ENCODE data around the gene ZSCAN20.

ZSCAN20 gene

DNA sequence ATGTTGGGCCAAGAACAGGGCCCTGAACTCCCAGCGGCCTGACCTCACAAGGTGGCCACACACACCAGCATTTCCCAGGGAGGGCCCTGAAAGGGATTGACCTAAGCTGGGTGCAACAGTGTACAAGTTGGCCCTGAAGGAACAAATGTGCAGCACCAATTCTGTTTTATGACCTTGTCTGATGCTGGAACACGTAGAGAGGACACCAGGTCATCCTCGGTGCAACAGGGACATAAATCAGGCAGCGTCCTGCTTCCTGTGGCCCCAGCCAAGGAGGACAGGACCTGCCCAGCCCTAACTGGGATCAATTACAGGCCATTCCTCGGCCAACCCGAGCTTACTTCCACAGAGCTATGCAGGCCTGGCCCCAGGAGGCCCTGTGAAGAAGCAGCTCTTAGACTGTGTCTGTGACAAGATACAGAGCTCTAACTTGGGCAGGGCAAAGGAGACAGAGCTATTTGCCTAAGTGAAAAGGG is 28.7 kb upstream of the ZSCAN20 start:
- TF ChIP-seq, protein P1, sequence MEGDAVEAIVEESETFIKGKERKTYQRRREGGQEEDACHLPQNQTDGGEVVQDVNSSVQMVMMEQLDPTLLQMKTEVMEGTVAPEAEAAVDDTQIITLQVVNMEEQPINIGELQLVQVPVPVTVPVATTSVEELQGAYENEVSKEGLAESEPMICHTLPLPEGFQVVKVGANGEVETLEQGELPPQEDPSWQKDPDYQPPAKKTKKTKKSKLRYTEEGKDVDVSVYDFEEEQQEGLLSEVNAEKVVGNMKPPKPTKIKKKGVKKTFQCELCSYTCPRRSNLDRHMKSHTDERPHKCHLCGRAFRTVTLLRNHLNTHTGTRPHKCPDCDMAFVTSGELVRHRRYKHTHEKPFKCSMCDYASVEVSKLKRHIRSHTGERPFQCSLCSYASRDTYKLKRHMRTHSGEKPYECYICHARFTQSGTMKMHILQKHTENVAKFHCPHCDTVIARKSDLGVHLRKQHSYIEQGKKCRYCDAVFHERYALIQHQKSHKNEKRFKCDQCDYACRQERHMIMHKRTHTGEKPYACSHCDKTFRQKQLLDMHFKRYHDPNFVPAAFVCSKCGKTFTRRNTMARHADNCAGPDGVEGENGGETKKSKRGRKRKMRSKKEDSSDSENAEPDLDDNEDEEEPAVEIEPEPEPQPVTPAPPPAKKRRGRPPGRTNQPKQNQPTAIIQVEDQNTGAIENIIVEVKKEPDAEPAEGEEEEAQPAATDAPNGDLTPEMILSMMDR (IDR thresholded peaks at IDR 0.05; ENCODE audit: insufficient read depth, low read depth, low read length, missing control alignments), result no peak
- DNase-seq (ENCODE audit: low read depth), result no peak
- no peak overlapping the region for H3K4me3 ChIP-seq (ENCODE audit: low read length)

DNA sequence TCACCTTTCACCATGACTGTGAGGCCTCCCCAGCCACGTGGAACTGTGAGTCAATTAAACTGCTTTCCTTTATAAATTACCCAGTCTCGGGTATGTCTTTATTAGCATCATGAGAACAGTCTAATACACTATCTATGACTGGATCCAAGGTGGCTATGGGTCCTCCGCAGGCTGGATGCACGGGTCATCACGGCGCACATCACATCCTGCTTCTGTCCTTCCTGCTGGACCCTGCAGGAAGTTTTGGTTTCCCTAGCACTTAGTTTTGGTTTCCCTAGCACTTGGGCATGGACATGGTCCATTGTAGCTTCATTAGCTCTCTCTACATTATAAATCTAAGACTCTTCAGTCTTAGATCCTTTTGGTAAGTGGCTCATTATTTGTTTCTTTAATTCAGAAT is 27.3 kb upstream of the ZSCAN20 start:
- TF ChIP-seq, protein P1 (IDR thresholded peaks at IDR 0.05; ENCODE audit: insufficient read depth, low read depth, low read length, missing control alignments), result no peak
- DNase-seq (ENCODE audit: low read depth), result no peak
- no peak overlapping the region for H3K4me3 ChIP-seq (ENCODE audit: low read length)

DNA sequence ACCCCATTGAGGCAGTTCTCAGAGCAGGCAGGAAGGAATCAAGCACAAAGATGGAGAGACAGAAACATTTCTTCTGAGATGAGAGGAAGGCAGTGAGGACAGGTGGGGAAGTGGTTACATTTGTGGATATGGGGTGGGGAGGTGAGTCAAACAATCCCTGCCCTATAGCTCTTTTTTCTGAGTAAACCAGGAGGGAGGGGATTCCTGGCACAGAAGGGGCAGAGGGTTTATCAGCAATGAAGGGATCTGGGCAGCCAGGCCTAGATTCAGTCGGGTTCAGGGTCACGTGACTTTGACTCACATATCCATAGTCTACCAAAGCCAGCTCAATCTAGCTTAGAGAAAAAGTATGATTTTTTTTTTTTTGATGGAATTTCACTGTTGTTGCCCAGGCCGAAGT is 25.9 kb upstream of the ZSCAN20 start:
- H3K4me3 ChIP-seq (ENCODE audit: low read length), result no peak overlapping the region
- DNase-seq (ENCODE audit: low read depth), result no peak
- TF ChIP-seq, protein P1 (IDR thresholded peaks at IDR 0.05; ENCODE audit: insufficient read depth, low read depth, low read length, missing control alignments), result no peak

DNA sequence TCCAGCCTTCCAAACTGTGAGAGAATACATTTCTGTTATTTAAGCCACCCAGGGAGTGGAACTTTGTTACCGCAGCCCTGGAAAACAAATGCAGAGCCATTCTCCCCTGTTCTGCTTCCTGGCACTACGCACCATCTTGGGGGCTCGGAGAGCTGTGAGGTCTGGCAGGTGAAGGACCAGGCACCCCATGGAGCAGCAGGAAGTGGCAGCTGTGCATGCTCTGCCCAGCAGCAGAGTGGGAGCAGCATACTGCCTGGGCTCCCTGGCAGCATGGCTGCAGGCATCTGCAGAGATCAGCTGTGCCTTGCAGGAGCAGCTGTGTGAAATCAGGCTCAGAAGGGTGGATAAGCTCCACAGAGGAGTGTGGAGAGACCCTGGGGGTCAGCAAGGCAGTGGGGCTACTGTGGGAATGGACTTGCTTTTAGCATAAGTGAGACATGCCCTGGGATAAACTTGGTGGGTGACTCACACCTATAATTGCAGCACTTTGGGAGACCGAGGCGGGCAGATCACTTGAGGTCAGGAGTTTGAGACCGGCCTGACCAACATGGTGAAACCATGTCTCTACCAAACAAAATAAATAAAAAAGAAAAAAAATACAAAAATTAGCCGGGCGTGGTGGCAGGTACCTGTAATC is 17.7 kb upstream of the ZSCAN20 start:
- TF ChIP-seq, protein P1 (IDR thresholded peaks at IDR 0.05; ENCODE audit: insufficient read depth, low read depth, low read length, missing control alignments), result no peak
- DNase-seq (ENCODE audit: low read depth), result no peak
- no peak overlapping the region for H3K4me3 ChIP-seq (ENCODE audit: low read length)

DNA sequence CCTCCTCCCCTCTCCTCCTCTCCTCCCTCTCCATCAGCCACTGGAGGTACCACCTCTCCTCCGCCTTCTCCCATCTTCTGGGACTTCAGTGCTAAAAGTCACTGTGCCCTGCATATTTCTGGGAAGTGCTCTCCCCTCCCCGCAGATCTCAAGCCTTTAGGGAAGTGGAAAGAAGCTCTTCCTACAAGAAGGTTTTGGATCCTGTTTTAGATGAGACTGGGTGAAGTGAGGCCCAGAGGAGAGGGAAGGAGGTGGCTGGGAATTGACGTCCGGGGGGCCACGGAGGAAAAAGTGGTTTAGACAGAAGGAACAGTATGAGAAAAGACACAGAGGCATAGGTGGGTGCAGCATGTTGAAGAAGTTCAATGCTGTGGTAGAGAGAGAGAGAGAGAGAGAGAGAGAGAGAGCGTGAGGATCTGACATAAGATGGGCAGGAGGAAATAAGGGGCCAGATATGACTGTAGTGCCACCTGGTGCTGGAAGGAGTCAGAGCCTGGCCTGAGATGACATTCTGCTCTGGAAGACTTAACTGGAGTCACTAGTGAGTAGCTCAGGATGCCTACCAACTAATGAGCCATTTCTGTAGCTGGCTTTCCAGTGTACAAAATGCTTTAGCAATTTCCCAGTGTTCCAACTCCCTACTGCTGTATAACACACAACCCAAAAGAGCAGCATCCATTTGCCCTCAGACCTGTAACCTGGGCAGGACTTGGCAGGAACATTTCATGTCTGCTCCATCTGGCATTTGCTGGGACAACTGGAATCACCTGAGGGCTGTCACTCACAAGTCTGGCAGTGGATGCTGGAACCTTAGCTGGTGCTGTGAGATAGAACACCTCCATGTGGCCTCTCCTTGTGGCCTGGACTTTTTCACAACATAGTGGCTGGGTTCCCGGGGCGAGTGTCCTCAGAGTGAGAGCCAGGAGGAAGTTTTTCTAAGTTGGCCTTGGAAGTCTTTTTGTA is 16.6 kb upstream of the ZSCAN20 start:
- peak; percentile 85 for DNase-seq (ENCODE audit: low read depth)
- H3K4me3 ChIP-seq (ENCODE audit: low read length), result no peak overlapping the region
- TF ChIP-seq, protein P1 (IDR thresholded peaks at IDR 0.05; ENCODE audit: insufficient read depth, low read depth, low read length, missing control alignments), result peak; percentile 83

DNA sequence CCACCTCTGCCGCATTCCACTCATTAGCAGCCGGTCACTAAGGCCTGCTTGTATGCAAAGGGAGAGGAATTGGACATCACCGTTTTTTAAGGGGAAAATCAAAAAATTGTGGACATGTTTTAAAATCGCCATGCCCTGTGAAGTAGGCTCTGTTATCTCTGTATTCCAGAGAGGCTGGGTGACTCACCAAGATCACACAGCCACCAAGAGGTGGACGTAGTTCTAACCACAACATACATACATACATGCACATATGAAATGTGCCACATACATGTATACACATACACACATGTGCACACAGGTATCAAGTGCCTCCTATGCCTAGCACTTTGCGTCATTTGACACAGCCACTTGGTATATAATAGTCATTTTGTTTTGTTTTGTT is 16.0 kb upstream of the ZSCAN20 start:
- no peak for DNase-seq (ENCODE audit: low read depth)
- TF ChIP-seq, protein P1 (IDR thresholded peaks at IDR 0.05; ENCODE audit: insufficient read depth, low read depth, low read length, missing control alignments), result no peak
- H3K4me3 ChIP-seq (ENCODE audit: low read length), result no peak overlapping the region
